ENCODE data around the gene FBXO9.

FBXO9 gene

GRCh38 chr6:53130569-53131290, 65.5 kb downstream of the FBXO9 start:
- H3K27ac ChIP-seq (ENCODE audit: low read length): no peak overlapping the region
- no peak overlapping the region for H3K4me2 ChIP-seq (ENCODE audit: low read depth, low read length)
- H3K4me1 ChIP-seq (ENCODE audit: low read length): no peaks in the 10 kb centered on the region
- no peaks in the 10 kb centered on the region for H3K9me2 ChIP-seq (replicated peaks; ENCODE audit: insufficient read depth, low read length)
- H3K9ac ChIP-seq (ENCODE audit: low read length): no peak overlapping the region
- no peak for TF ChIP-seq EZH2phosphoT487 (IDR thresholded peaks at IDR 0.05; ENCODE audit: low read length)
- TF ChIP-seq EZH2 (optimal IDR thresholded peaks at IDR 0.05; ENCODE audit: low read depth, low read length): no peak
- no peak for TF ChIP-seq CTCF (IDR thresholded peaks at IDR 0.05; ENCODE audit: low read length)
- no peak for DNase-seq
- no peaks in the 10 kb centered on the region for H3K36me3 ChIP-seq (replicated peaks; ENCODE audit: insufficient read depth, low read length)
- no peaks in the 10 kb centered on the region for H3K79me2 ChIP-seq (ENCODE audit: low read length)
- no peaks in the 10 kb centered on the region for H3K9me3 ChIP-seq (replicated peaks; ENCODE audit: insufficient read depth, low read length)
- H3K4me3 ChIP-seq (ENCODE audit: low read length): no peak overlapping the region
- no peaks in the 10 kb centered on the region for H4K20me1 ChIP-seq (ENCODE audit: insufficient read depth, low read length)
- H3K27me3 ChIP-seq (replicated peaks; ENCODE audit: insufficient read depth, low read length): no peaks in the 10 kb centered on the region
- H3F3A ChIP-seq (ENCODE audit: insufficient read depth, low read length): no peaks in the 10 kb centered on the region
- H2AFZ ChIP-seq (ENCODE audit: low read length): no peak overlapping the region

GRCh38 chr6:53133961-53134360, 68.8 kb downstream of the FBXO9 start:
- no peak for TF ChIP-seq EZH2phosphoT487 (IDR thresholded peaks at IDR 0.05; ENCODE audit: low read length)
- TF ChIP-seq CTCF (IDR thresholded peaks at IDR 0.05; ENCODE audit: low read length): no peak
- TF ChIP-seq EZH2 (optimal IDR thresholded peaks at IDR 0.05; ENCODE audit: low read depth, low read length): no peak
- no peaks in the 10 kb centered on the region for H3K27me3 ChIP-seq (replicated peaks; ENCODE audit: insufficient read depth, low read length)
- no peak for DNase-seq
- H3K4me3 ChIP-seq (ENCODE audit: low read length): no peak overlapping the region
- no peaks in the 10 kb centered on the region for H3K4me1 ChIP-seq (ENCODE audit: low read length)
- no peaks in the 10 kb centered on the region for H4K20me1 ChIP-seq (ENCODE audit: insufficient read depth, low read length)
- no peaks in the 10 kb centered on the region for H3K79me2 ChIP-seq (ENCODE audit: low read length)
- H3K4me2 ChIP-seq (ENCODE audit: low read depth, low read length): no peak overlapping the region
- H3K9me2 ChIP-seq (replicated peaks; ENCODE audit: insufficient read depth, low read length): no peaks in the 10 kb centered on the region
- H3K9ac ChIP-seq (ENCODE audit: low read length): no peak overlapping the region
- H3F3A ChIP-seq (ENCODE audit: insufficient read depth, low read length): no peaks in the 10 kb centered on the region
- no peaks in the 10 kb centered on the region for H3K36me3 ChIP-seq (replicated peaks; ENCODE audit: insufficient read depth, low read length)
- H3K27ac ChIP-seq (ENCODE audit: low read length): no peak overlapping the region
- no peak overlapping the region for H2AFZ ChIP-seq (ENCODE audit: low read length)
- no peaks in the 10 kb centered on the region for H3K9me3 ChIP-seq (replicated peaks; ENCODE audit: insufficient read depth, low read length)

GRCh38 chr6:53134601-53135235, 69.5 kb downstream of the FBXO9 start:
- H3K27ac ChIP-seq (ENCODE audit: low read length): no peak overlapping the region
- no peaks in the 10 kb centered on the region for H3K36me3 ChIP-seq (replicated peaks; ENCODE audit: insufficient read depth, low read length)
- no peak overlapping the region for H3K4me3 ChIP-seq (ENCODE audit: low read length)
- H3K9ac ChIP-seq (ENCODE audit: low read length): no peak overlapping the region
- no peak overlapping the region for H2AFZ ChIP-seq (ENCODE audit: low read length)
- no peaks in the 10 kb centered on the region for H3K9me3 ChIP-seq (replicated peaks; ENCODE audit: insufficient read depth, low read length)
- no peak overlapping the region for H3K4me2 ChIP-seq (ENCODE audit: low read depth, low read length)
- TF ChIP-seq EZH2phosphoT487 (IDR thresholded peaks at IDR 0.05; ENCODE audit: low read length): no peak
- TF ChIP-seq CTCF (IDR thresholded peaks at IDR 0.05; ENCODE audit: low read length): no peak
- TF ChIP-seq EZH2 (optimal IDR thresholded peaks at IDR 0.05; ENCODE audit: low read depth, low read length): no peak
- no peak for DNase-seq
- H3K9me2 ChIP-seq (replicated peaks; ENCODE audit: insufficient read depth, low read length): no peaks in the 10 kb centered on the region
- H3K27me3 ChIP-seq (replicated peaks; ENCODE audit: insufficient read depth, low read length): no peaks in the 10 kb centered on the region
- no peaks in the 10 kb centered on the region for H4K20me1 ChIP-seq (ENCODE audit: insufficient read depth, low read length)
- H3K79me2 ChIP-seq (ENCODE audit: low read length): no peaks in the 10 kb centered on the region
- H3K4me1 ChIP-seq (ENCODE audit: low read length): no peaks in the 10 kb centered on the region
- no peaks in the 10 kb centered on the region for H3F3A ChIP-seq (ENCODE audit: insufficient read depth, low read length)

All from MM.1S (cell line).